ENCODE data around the gene CLDN5.

- no peak for TF ChIP-seq GATA3 (IDR thresholded peaks at IDR 0.05; ENCODE audit: low read depth, low read length)
- no peak for TF ChIP-seq GATA2 (IDR thresholded peaks at IDR 0.05; ENCODE audit: low read depth, low read length)
Measured at GRCh38 chr22:19482297-19482696, 41.9 kb downstream of the CLDN5 start.
